PC-9 (cell line): ENCODE data around the gene RAB4B. TPM values are rescaled to one million over a fixed set of nuclear protein-coding genes. Genes with fewer than 3 reads are reported as not detected.
A peak's percentile ranks its signal among the peaks of the same experiment; 100 is the strongest.
"Not testable (repeated sequence)": the region's sequence is repeated elsewhere in the genome, so short reads cannot be mapped to it uniquely, and the experiment has no call there.

Experiments
- BruUV-seq: library from RNA; stranded (reverse); fragments of 400-500 nt; replicated peaks from 2 replicates; lab custom pipeline; 2021; lab: Mats Ljungman, UMichigan
- CTCF ChIA-PET: fragments of 300-600 bp; sonication (Branson Sonifier 250); formaldehyde crosslinking; loops from one replicate; lab custom pipeline; 2022; ENCODE audit warnings: antibody characterized with exemption; lab: Charles Lee
- POLR2A ChIA-PET: fragments of 300-600 bp; sonication (Branson Sonifier 250); formaldehyde crosslinking; loops from one replicate; lab custom pipeline; 2022; ENCODE audit warnings: antibody characterized with exemption; ENCODE audit not compliant: unreplicated experiment; lab: Charles Lee
- DNase-seq, 2 experiments: peaks; one replicate each; pipeline versions ENCODE4 v3.0.0 to v3.0.0-alpha.2; 2015 to 2022; ENCODE audit warnings: mixed read lengths in 1 of 2
- H2AFZ ChIP-seq: fragments of 200-600 bp; sonication (generic); 2 replicates; pipeline ENCODE4 v1.8.1; 2017; ENCODE audit warnings: antibody characterized with exemption
- H3F3A ChIP-seq: fragments of 200-600 bp; sonication (generic); 2 replicates; pipeline ENCODE4 v1.8.1; 2017; ENCODE audit warnings: antibody characterized with exemption, mild to moderate bottlenecking, low read depth; ENCODE audit not compliant: insufficient read depth
- H3K27ac ChIP-seq: fragments of 200-600 bp; sonication (generic); 2 replicates; pipeline ENCODE4 v1.6.1; 2016; ENCODE audit warnings: mixed run types
- H3K27me3 ChIP-seq: fragments of 200-600 bp; sonication (generic); 2 replicates; pipeline ENCODE4 v1.6.1; 2016; ENCODE audit warnings: low read depth, mixed run types; ENCODE audit not compliant: insufficient read depth
- H3K36me3 ChIP-seq: fragments of 200-600 bp; sonication (generic); 2 replicates; pipeline ENCODE4 v1.6.1; 2016; ENCODE audit warnings: low read depth, mixed run types
- H3K4me1 ChIP-seq: fragments of 200-600 bp; sonication (generic); replicated peaks from 2 replicates; pipeline ENCODE4 v1.6.1; 2016; ENCODE audit warnings: mixed run types; ENCODE audit not compliant: insufficient read depth
- H3K4me2 ChIP-seq: fragments of 200-600 bp; sonication (generic); 2 replicates; pipeline ENCODE4 v1.6.1; 2017; ENCODE audit warnings: mixed run types
- H3K4me3 ChIP-seq: fragments of 200-600 bp; sonication (generic); 2 replicates; pipeline ENCODE4 v1.6.1; 2016; ENCODE audit warnings: mixed run types
- H3K79me2 ChIP-seq: fragments of 200-600 bp; sonication (generic); 2 replicates; pipeline ENCODE4 v1.6.1; 2017; ENCODE audit warnings: low read depth, mixed run types
- H3K9me2 ChIP-seq: fragments of 200-600 bp; sonication (generic); 2 replicates; pipeline ENCODE4 v1.8.1; 2017; ENCODE audit warnings: mild to moderate bottlenecking; ENCODE audit not compliant: insufficient read depth
- H3K9me3 ChIP-seq: fragments of 200-600 bp; sonication (generic); 2 replicates; pipeline ENCODE4 v1.8.1; 2016; ENCODE audit warnings: low read depth; ENCODE audit not compliant: insufficient read depth
- H4K20me1 ChIP-seq: fragments of 200-600 bp; sonication (generic); 2 replicates; pipeline ENCODE4 v1.8.1; 2017; ENCODE audit not compliant: insufficient read depth
- CTCF ChIP-seq: fragments of 200-600 bp; sonication (generic); conservative IDR thresholded peaks from 2 replicates; pipeline ENCODE4 v1.6.1; 2017; ENCODE audit warnings: mixed run types, antibody characterized with exemption, mild to moderate bottlenecking, moderate library complexity
- EZH2 ChIP-seq: fragments of 200-600 bp; sonication (generic); IDR thresholded peaks from 2 replicates; pipeline ENCODE4 v1.8.0; 2017; ENCODE audit warnings: antibody characterized with exemption, low read depth
- intact Hi-C: fragments of 100-400 bp; cut with micrococcal nuclease; formaldehyde crosslinking; loops from one replicate; pipeline ENCODE4 v1.10.0; 2022; ENCODE audit not compliant: unreplicated experiment
- total RNA-seq: library from RNA; stranded (reverse); gene quantifications from 2 replicates; pipeline ENCODE4 v1.2.3, GENCODE V29; 2021

RAB4B gene
- total RNA-seq, 1 experiment from 2014 or later: 22.2 TPM

- Histone ChIP-seq H3K4me1 (peaks cover 4% of the 10 kb centered on the region; the same call in 1 of the 2 replicates), H3K27ac (no peak overlapping the region), H3F3A (no peaks in the 10 kb centered on the region), H3K79me2 (peaks cover 13% of the 10 kb centered on the region; the same call in 1 of the 2 replicates), H3K9me2 (no peaks in the 10 kb centered on the region), H3K4me2 (no peak overlapping the region), H3K36me3 (peaks cover 4% of the 10 kb centered on the region; the same call in 1 of the 2 replicates), H2AFZ (no peak overlapping the region), H3K4me3 (no peak overlapping the region), H4K20me1 (peaks cover 22% of the 10 kb centered on the region), H3K9me3 (no peaks in the 10 kb centered on the region), H3K27me3 (no peaks in the 10 kb centered on the region)
- no TSS peak for BruUV-seq
- ChIA-PET POLR2A (interaction anchor here (0.5 to 0.6 kb wide), 2 partner anchors 58 to 477 kb away, joined by 4 to 5 read pairs; partner anchors contain the start of gene SNRPA), CTCF (no interaction called here)
- TF ChIP-seq CTCF (no peak), EZH2 (no peak)
- no peak for DNase-seq
- intact Hi-C loops: no loop called here
These were observed 30.4 kb downstream of the RAB4B start for GRCh38 chr19:40808497-40808896.

- intact Hi-C loops: loop anchor here (5.0 kb wide), 1 partner anchor 57 kb away; the partner anchor contains the start of genes ACTMAP and SNRPA
- ChIA-PET CTCF (no interaction called here), POLR2A (interaction anchor here (0.6 kb wide), 1 partner anchor 59 kb away, joined by 4 read pairs; the partner anchor contains the start of gene SNRPA)
- Histone ChIP-seq H3K79me2 (0 out of 2 replicates have a peak, but pooled peaks cover 4% of the 10 kb centered on the region), H3K4me1 (no peaks in the 10 kb centered on the region), H4K20me1 (peaks cover 11% of the 10 kb centered on the region), H2AFZ (no peak overlapping the region), H3K27me3 (no peaks in the 10 kb centered on the region), H3K9me2 (no peaks in the 10 kb centered on the region), H3K4me2 (no peak overlapping the region), H3K9me3 (no peaks in the 10 kb centered on the region), H3F3A (no peaks in the 10 kb centered on the region), H3K4me3 (no peak overlapping the region), H3K27ac (no peak overlapping the region), H3K36me3 (peaks cover 4% of the 10 kb centered on the region; the same call in 1 of the 2 replicates)
- TF ChIP-seq CTCF (no peak), EZH2 (no peak)
- DNase-seq: no peak
- no TSS peak for BruUV-seq
These were observed 31.5 kb downstream of the RAB4B start for GRCh38 chr19:40809358-40810086.

GRCh38 chr19:40810160-40810559 lies 32.1 kb downstream of the RAB4B start:
- no peak for DNase-seq
- Histone ChIP-seq H3F3A (no peaks in the 10 kb centered on the region), H4K20me1 (peaks cover 5% of the 10 kb centered on the region), H3K4me2 (no peak overlapping the region), H3K9me2 (no peaks in the 10 kb centered on the region), H3K27me3 (no peaks in the 10 kb centered on the region), H2AFZ (no peak overlapping the region), H3K27ac (no peak overlapping the region), H3K36me3 (peaks cover 1% of the 10 kb centered on the region; the same call in 1 of the 2 replicates), H3K9me3 (no peaks in the 10 kb centered on the region), H3K4me1 (no peaks in the 10 kb centered on the region), H3K4me3 (no peak overlapping the region), H3K79me2 (no peaks in the 10 kb centered on the region)
- no TSS peak for BruUV-seq
- TF ChIP-seq EZH2 (no peak), CTCF (no peak)
- CTCF ChIA-PET: no interaction called here
- POLR2A ChIA-PET: no interaction called here
- intact Hi-C loops: loop anchor here (5.0 kb wide), 1 partner anchor 58 kb away; the partner anchor contains the start of genes ACTMAP and SNRPA

GRCh38 chr19:40810649-40811408 lies 32.8 kb downstream of the RAB4B start:
- H2AFZ ChIP-seq, BruUV-seq, H3K9me3 ChIP-seq, H3K79me2 ChIP-seq, H4K20me1 ChIP-seq, H3K4me3 ChIP-seq, H3K27ac ChIP-seq, H3K9me2 ChIP-seq, CTCF ChIA-PET, H3K36me3 ChIP-seq, H3K4me2 ChIP-seq, H3K4me1 ChIP-seq, H3K27me3 ChIP-seq, H3F3A ChIP-seq: not testable (repeated sequence)
- intact Hi-C loops: loop anchor here (5.0 kb wide), 1 partner anchor 59 kb away; the partner anchor contains the start of genes ACTMAP and SNRPA
- peak in 1 of 2 experiments; percentile 87 for DNase-seq
- POLR2A ChIA-PET: interaction anchor here (0.7 kb wide), 3 partner anchors 490 to 516 kb away, joined by 3 to 5 read pairs (median 4); no protein-coding TSS in a partner anchor
